Measurements from ENCODE around the gene OR2AG1.
"Not testable (repeated sequence)": the region's sequence is repeated elsewhere in the genome, so short reads cannot be mapped to it uniquely, and the experiment has no call there.

Gene OR2AG1

DNA sequence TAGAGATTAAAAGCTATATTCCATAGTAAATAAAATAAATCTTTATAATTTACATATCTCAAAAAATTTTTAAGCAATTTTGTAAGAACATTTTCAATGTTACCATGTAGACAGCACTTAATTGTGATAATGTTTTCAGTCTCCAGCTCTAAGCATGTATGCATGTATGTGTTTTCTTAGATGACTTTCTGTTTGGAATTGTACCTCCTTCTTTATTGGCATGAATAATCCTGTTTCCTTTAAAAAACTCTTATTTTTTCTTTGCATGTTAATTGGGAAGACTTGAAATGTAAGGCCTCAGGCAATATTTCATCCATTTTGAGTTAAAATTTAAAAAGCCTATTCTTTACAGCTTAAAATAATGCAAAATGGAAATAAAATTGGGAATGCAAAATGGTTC is 2.0 kb upstream of the OR2AG1 start:
- in situ Hi-C loops (cut with HindIII; ENCODE audit: low sequenced_read_pairs): no loop called here
- no peak overlapping the region for H3K4me3 ChIP-seq (ENCODE audit: low read depth, low read length)
- no peak for DNase-seq (ENCODE audit: low read depth)
- TF ChIP-seq, protein P1, sequence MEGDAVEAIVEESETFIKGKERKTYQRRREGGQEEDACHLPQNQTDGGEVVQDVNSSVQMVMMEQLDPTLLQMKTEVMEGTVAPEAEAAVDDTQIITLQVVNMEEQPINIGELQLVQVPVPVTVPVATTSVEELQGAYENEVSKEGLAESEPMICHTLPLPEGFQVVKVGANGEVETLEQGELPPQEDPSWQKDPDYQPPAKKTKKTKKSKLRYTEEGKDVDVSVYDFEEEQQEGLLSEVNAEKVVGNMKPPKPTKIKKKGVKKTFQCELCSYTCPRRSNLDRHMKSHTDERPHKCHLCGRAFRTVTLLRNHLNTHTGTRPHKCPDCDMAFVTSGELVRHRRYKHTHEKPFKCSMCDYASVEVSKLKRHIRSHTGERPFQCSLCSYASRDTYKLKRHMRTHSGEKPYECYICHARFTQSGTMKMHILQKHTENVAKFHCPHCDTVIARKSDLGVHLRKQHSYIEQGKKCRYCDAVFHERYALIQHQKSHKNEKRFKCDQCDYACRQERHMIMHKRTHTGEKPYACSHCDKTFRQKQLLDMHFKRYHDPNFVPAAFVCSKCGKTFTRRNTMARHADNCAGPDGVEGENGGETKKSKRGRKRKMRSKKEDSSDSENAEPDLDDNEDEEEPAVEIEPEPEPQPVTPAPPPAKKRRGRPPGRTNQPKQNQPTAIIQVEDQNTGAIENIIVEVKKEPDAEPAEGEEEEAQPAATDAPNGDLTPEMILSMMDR (IDR thresholded peaks at IDR 0.05; ENCODE audit: low read depth, low read length, missing control alignments): no peak

DNA sequence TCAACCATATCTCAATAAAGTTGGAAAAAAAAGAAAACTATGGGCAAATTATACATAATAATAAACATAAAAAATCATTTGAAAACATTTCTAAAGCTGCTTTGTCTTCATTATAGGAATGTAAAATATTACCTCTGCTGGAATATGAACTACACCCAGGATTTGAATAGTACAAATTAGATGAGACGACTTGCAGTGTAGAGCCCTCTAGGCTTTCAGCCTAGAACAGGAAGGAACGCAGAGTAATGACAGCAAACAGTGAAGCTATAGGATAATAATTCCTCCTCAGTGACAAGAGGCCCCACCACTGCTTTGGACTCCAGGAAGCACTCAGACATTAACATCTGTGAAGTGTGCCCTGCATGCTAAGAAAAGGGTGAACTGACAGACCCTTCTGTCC is 7.7 kb downstream of the OR2AG1 start:
- TF ChIP-seq, protein P1 (IDR thresholded peaks at IDR 0.05; ENCODE audit: low read depth, low read length, missing control alignments): no peak
- no peak overlapping the region for H3K4me3 ChIP-seq (ENCODE audit: low read depth, low read length)
- in situ Hi-C loops (cut with HindIII; ENCODE audit: low sequenced_read_pairs): no loop called here
- no peak for DNase-seq (ENCODE audit: low read depth)

DNA sequence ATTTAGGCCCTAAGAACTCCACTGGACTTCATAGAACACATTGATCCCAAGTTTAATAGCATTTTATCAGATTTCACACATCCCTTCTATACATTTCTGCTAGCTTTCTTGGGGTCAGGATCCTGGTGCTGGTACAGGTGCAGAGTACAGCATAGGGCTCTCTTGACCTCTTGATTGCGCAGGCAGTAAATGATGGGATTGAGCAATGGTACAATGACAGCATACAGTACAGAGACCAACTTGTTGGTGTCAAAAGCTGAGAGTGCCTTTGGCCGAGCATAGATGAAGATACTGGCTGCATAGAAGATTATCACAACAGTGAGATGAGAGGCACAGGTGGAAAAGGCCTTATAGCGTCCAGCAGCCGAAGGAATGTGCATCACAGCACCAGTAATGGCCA is 11.8 kb downstream of the OR2AG1 start:
- TF ChIP-seq, protein P1 (IDR thresholded peaks at IDR 0.05; ENCODE audit: low read depth, low read length, missing control alignments): no peak
- no peak for DNase-seq (ENCODE audit: low read depth)
- in situ Hi-C loops (cut with HindIII; ENCODE audit: low sequenced_read_pairs): no loop called here
- H3K4me3 ChIP-seq (ENCODE audit: low read depth, low read length): no peak overlapping the region

DNA sequence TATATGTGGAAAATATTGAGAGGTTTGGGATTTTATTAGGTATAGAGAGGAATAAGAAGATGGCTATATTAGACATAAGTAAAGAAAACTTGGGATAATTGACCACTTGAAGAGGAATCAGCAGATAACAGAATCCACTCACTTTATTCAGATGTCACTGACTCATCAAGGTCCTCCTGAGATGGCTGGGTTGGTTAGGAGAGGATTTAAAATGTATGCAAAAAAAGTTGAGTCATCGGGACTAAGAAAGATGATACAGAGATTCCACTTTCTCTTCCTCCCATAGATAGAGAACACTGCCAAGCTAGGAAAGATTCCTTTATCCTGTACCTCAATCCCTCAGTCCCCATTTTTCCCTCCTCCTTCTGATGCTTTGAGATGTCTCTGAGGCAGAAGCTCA is 16.6 kb downstream of the OR2AG1 start, which contains the start of gene OR6A2:
Gene OR6A2 (minus strand): TSS at position 288 of the 400 bp plus-strand sequence. CDS start 3,981 bp downstream, outside the sequence.
- in situ Hi-C loops (cut with HindIII; ENCODE audit: low sequenced_read_pairs): no loop called here
- no peak within 1 kb of the TSS for H3K4me3 ChIP-seq (ENCODE audit: low read depth, low read length)
- DNase-seq (ENCODE audit: low read depth): no peak

DNA sequence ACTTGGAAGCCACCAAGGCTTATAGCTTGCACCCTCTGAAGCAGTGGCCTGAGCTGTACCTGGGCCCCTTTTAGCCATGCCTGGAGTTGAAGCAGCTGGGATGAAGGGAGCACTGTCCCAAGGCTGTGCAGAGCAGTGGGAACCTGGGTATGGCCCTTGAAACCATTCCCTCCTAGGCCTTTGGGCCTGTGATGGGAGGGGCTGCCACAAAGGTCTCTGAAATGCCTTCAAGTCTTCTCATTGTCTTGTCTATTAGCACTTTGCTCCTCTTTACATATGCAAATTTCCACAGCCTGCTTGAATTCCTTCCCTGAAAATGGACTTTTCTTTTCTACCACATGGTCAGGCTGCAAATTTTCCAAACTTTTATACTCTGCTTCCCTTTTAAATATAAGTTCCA is 18.3 kb downstream of the OR2AG1 start:
- DNase-seq (ENCODE audit: low read depth); H3K4me3 ChIP-seq (ENCODE audit: low read depth, low read length); in situ Hi-C loops (cut with HindIII; ENCODE audit: low sequenced_read_pairs): not testable (repeated sequence)

More for the DNA sequence above, 16.6 kb downstream of the OR2AG1 start, which contains the start of gene OR6A2:
- TF ChIP-seq, protein P1 (IDR thresholded peaks at IDR 0.05; ENCODE audit: low read depth, low read length, missing control alignments): no peak

DNA sequence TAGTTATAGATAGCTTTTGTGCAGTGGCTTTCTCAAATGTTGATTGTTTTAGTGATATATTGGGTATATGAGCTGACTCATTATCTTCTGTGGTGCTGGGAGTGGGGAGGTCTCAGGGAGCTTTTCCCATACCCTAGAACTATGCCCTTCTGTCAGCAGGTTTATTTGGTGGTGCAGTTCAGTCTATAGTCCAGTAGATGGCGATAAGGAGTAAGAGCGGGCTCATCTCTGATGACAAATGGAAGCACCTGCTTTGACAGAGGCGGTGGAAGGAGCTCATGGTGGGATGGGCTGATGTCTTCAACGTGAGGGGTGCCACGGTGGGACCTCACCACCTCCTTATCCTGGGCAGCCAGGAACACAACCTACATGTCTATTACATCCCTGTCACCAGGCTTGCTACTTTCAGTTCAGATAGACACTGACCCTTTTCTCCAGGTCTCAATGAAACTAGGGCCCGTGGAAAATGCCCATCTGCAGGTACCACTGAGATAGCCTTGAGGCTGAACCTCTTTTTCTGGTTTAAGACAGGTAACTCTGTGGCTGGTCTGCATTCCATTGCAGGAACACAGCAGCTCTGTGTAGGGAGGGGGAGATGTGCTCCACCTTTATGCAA is 29.7 kb downstream of the OR2AG1 start:
- H3K4me3 ChIP-seq (ENCODE audit: low read depth, low read length): no peak overlapping the region
- TF ChIP-seq, protein P1 (IDR thresholded peaks at IDR 0.05; ENCODE audit: low read depth, low read length, missing control alignments): peak; percentile 98
- in situ Hi-C loops (cut with HindIII; ENCODE audit: low sequenced_read_pairs): no loop called here
- DNase-seq (ENCODE audit: low read depth): peak; percentile 9

DNA sequence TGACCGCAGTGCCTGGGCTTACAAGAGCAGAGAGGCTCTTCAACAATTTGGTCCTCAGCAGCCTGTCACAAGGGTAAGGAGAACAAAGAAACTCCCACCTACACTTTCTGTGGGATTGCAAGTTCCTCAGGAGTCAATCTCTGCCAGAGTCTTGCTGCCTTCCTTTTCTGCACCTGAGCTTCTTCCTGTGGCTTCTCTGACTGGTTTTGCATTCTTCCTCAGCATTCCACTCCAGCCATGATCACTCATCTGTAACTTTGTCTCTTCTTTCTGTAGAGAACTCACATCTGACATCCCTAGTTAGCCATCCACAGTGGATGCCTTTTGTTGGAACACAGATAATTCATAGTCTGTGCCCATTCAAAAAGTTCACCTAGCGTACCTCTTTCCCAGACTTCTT is 30.8 kb downstream of the OR2AG1 start:
- TF ChIP-seq, protein P1 (IDR thresholded peaks at IDR 0.05; ENCODE audit: low read depth, low read length, missing control alignments): no peak
- in situ Hi-C loops (cut with HindIII; ENCODE audit: low sequenced_read_pairs): no loop called here
- H3K4me3 ChIP-seq (ENCODE audit: low read depth, low read length): no peak overlapping the region
- peak; percentile 3 for DNase-seq (ENCODE audit: low read depth)

Measured in astrocyte of the cerebellum (primary cell).